DMS 273 (cell line): ENCODE data around the gene ZBTB12.

Source experiments
- DNase-seq: peaks from one replicate; lab custom pipeline; 2025; ENCODE audit not compliant: unreplicated experiment; lab: John Stamatoyannopoulos, UW

Gene ZBTB12

GRCh38 chr6:31897612-31898382, 4.1 kb downstream of the ZBTB12 start, which contains the start of gene EHMT2:
Gene EHMT2, minus strand, starts transcription at chr6:31897698. Its CDS starts 21 bp downstream, at chr6:31897677.
- peak; percentile 95 for DNase-seq

GRCh38 chr6:31896856-31897611, 4.9 kb downstream of the ZBTB12 start:
- DNase-seq, result peak; percentile 51

GRCh38 chr6:31896493-31896855, 5.4 kb downstream of the ZBTB12 start:
- DNase-seq, result no peak

GRCh38 chr6:31892821-31893220, 9.1 kb downstream of the ZBTB12 start:
- DNase-seq, result no peak

GRCh38 chr6:31889331-31889972, 12.4 kb downstream of the ZBTB12 start:
- DNase-seq, result no peak

GRCh38 chr6:31888276-31889258, 13.3 kb downstream of the ZBTB12 start:
- DNase-seq, result peak; percentile 68

- no peak for DNase-seq
Observed at GRCh38 chr6:31887173-31888007, 14.5 kb downstream of the ZBTB12 start.

GRCh38 chr6:31886541-31886991, 15.3 kb downstream of the ZBTB12 start:
- no peak for DNase-seq

GRCh38 chr6:31884528-31885035, 17.3 kb downstream of the ZBTB12 start:
- no peak for DNase-seq

- DNase-seq, result no peak
Observed at GRCh38 chr6:31883676-31884075, 18.2 kb downstream of the ZBTB12 start.

- DNase-seq, result peak; percentile 79
Observed at GRCh38 chr6:31882344-31882743, 19.5 kb downstream of the ZBTB12 start.

- no peak for DNase-seq
Observed at GRCh38 chr6:31881136-31881859, 20.6 kb downstream of the ZBTB12 start.

- no peak for DNase-seq
Observed at GRCh38 chr6:31880616-31881015, 21.3 kb downstream of the ZBTB12 start.

GRCh38 chr6:31879901-31880300, 22.0 kb downstream of the ZBTB12 start:
- no peak for DNase-seq

GRCh38 chr6:31879143-31879542, 22.7 kb downstream of the ZBTB12 start:
- DNase-seq, result no peak

GRCh38 chr6:31878726-31879125, 23.2 kb downstream of the ZBTB12 start, which contains the start of gene SLC44A4:
Gene SLC44A4, minus strand, starts transcription at chr6:31878997. Its CDS starts 17 bp downstream, at chr6:31878980.
- DNase-seq, result no peak

- no peak for DNase-seq
Observed at GRCh38 chr6:31878222-31878621, 23.7 kb downstream of the ZBTB12 start.

GRCh38 chr6:31877651-31878161, 24.2 kb downstream of the ZBTB12 start:
- peak; percentile 26 for DNase-seq
